AG04449 (cell line): ENCODE data around the gene TSPAN33.

ENCODE experiments used
- CTCF ChIA-PET: fragments of 350-600 bp; formaldehyde crosslinking; extraction: SDS; loops from one replicate; lab custom pipeline; 2021; ENCODE audit warnings: antibody characterized with exemption; lab: Yijun Ruan, JAX
- POLR2A ChIA-PET: fragments of 400-600, 350-600 bp; formaldehyde crosslinking; extraction: SDS; loops from one replicate; lab custom pipeline; 2020; ENCODE audit warnings: antibody characterized with exemption, inconsistent platforms; lab: Yijun Ruan, JAX
- DNase-seq: peaks from one replicate; pipeline ENCODE4 v3.0.0-alpha.2; 2010; ENCODE audit warnings: low read depth, low spot score
- H3K4me3 ChIP-seq: 2 replicates; pipeline ENCODE4 v1.5.1; 2011; ENCODE audit warnings: low read depth, mild to moderate bottlenecking, control low read depth, low read length
- CTCF ChIP-seq: IDR thresholded peaks from one replicate; pipeline ENCODE4 v1.5.1; 2011; ENCODE audit warnings: mild to moderate bottlenecking, moderate library complexity, low read length, control low read depth, inconsistent platforms; ENCODE audit not compliant: insufficient read depth; ENCODE audit errors: missing control alignments

TSPAN33 gene

GRCh38 chr7:129103561-129104324, 40.8 kb upstream of the TSPAN33 start:
- DNase-seq: no peak
- POLR2A ChIA-PET: no interaction called here
- H3K4me3 ChIP-seq: no peak overlapping the region
- CTCF ChIA-PET: interaction anchor here (6.5 kb wide), 1 partner anchor 14 kb away, joined by 69 read pairs; no protein-coding TSS in a partner anchor
- TF ChIP-seq CTCF: no peak

- POLR2A ChIA-PET: no interaction called here
- no peak for TF ChIP-seq CTCF
Measured at GRCh38 chr7:129108581-129108980, 35.9 kb upstream of the TSPAN33 start.

GRCh38 chr7:129110258-129110981, 34.1 kb upstream of the TSPAN33 start:
- no peak for DNase-seq
- POLR2A ChIA-PET: no interaction called here
- no peak overlapping the region for H3K4me3 ChIP-seq
- TF ChIP-seq CTCF: no peak
- CTCF ChIA-PET: interaction anchor here (0.7 to 1.4 kb wide), 2 partner anchors 16 to 19 kb away, joined by 3 to 11 read pairs; no protein-coding TSS in a partner anchor

More at GRCh38 chr7:129108581-129108980, 35.9 kb upstream of the TSPAN33 start:
- H3K4me3 ChIP-seq: no peak overlapping the region
- no peak for DNase-seq
- CTCF ChIA-PET: interaction anchor here (0.6 to 1.5 kb wide), 2 partner anchors 17 kb away, joined by 3 read pairs; no protein-coding TSS in a partner anchor

- TF ChIP-seq CTCF: no peak
- ChIA-PET POLR2A (no interaction called here), CTCF (interaction anchor here (0.7 to 1.4 kb wide), 3 partner anchors 17 to 53 kb away, joined by 3 to 11 read pairs (median 4); no protein-coding TSS in a partner anchor)
- DNase-seq: no peak
- H3K4me3 ChIP-seq: no peak overlapping the region
Measured at GRCh38 chr7:129110982-129111376, 33.5 kb upstream of the TSPAN33 start.

- ChIA-PET CTCF (interaction anchor here (0.6 to 2.2 kb wide), 3 partner anchors 10 to 25 kb away, joined by 3 to 10 read pairs (median 3); no protein-coding TSS in a partner anchor), POLR2A (no interaction called here)
- no peak overlapping the region for H3K4me3 ChIP-seq
- TF ChIP-seq CTCF: no peak
- DNase-seq: no peak
Measured at GRCh38 chr7:129115676-129116075, 28.8 kb upstream of the TSPAN33 start.

GRCh38 chr7:129118182-129118581, 26.3 kb upstream of the TSPAN33 start:
- no peak overlapping the region for H3K4me3 ChIP-seq
- TF ChIP-seq CTCF: no peak
- DNase-seq: no peak
- ChIA-PET POLR2A (no interaction called here), CTCF (interaction anchor here (1.1 to 2.8 kb wide), 2 partner anchors 27 to 46 kb away, joined by 5 to 12 read pairs; no protein-coding TSS in a partner anchor)
